ENCODE data around the gene P2RX6. TPM values are rescaled to one million over a fixed set of nuclear protein-coding genes. Genes with fewer than 3 reads are reported as not detected.

Gene P2RX6
- under 1 TPM in 1 of 2 donors, not detected in 1; 0.81 TPM for total RNA-seq

- Histone ChIP-seq H3K27me3 (replicated peaks; ENCODE audit: insufficient read depth) (no peaks in the 10 kb centered on the region), H3K9me3 (no peaks in the 10 kb centered on the region), H3K4me3 (peak within 1 kb of the TSS; percentile 72), H3K36me3 (no peaks in the 10 kb centered on the region), H3K27ac (peak within 1 kb of the TSS in 1 of 2 donors; percentile 55), H3K4me1 (ENCODE audit: control insufficient read depth in 1 of 2, low read depth in 2 of 2) (peaks cover 15 to 26% of the 10 kb centered on the region in 2 donors)
- TF ChIP-seq CTCF (IDR thresholded peaks at IDR 0.05), result no peak
- DNase-seq (ENCODE audit: low spot score), result no peak
- ATAC-seq (ENCODE audit: insufficient number of reproducible peaks, low FRiP score, low read depth), result no peak
These were observed at the start of gene P2RX6 for GRCh38 chr22:21014726-21015465. Gene P2RX6 (plus strand): TSS chr22:21015165. CDS start chr22:21015175, 10 bp downstream.

- Histone ChIP-seq H3K4me3 (no peak overlapping the region), H3K27me3 (replicated peaks; ENCODE audit: insufficient read depth) (no peaks in the 10 kb centered on the region), H3K27ac (no peak overlapping the region), H3K4me1 (ENCODE audit: control insufficient read depth in 1 of 2, low read depth in 2 of 2) (peaks cover 3 to 10% of the 10 kb centered on the region in 2 donors), H3K9me3 (no peaks in the 10 kb centered on the region), H3K36me3 (no peaks in the 10 kb centered on the region)
- DNase-seq (ENCODE audit: low spot score), result no peak
- no peak for TF ChIP-seq CTCF (IDR thresholded peaks at IDR 0.05)
- no peak for ATAC-seq (ENCODE audit: insufficient number of reproducible peaks, low FRiP score, low read depth)
These were observed 48.8 kb upstream of the P2RX6 start for GRCh38 chr22:20965888-20966855.

- no peaks in the 10 kb centered on the region for H3K27me3 ChIP-seq (replicated peaks; ENCODE audit: insufficient read depth)
- ATAC-seq (ENCODE audit: insufficient number of reproducible peaks, low FRiP score, low read depth) (no peak), DNase-seq (ENCODE audit: low spot score) (no peak)
- H3K36me3 ChIP-seq, result no peaks in the 10 kb centered on the region
- no peaks in the 10 kb centered on the region for H3K9me3 ChIP-seq
- no peak within 1 kb of the TSS for H3K4me3 ChIP-seq
- H3K4me1 ChIP-seq (ENCODE audit: control insufficient read depth in 1 of 2, low read depth in 2 of 2), result peaks cover 3 to 10% of the 10 kb centered on the region in 2 donors
- H3K27ac ChIP-seq, result no peak within 1 kb of the TSS
- TF ChIP-seq CTCF (IDR thresholded peaks at IDR 0.05), result no peak
These were observed 47.9 kb upstream of the P2RX6 start, which contains the start of gene AIFM3 for GRCh38 chr22:20966883-20967696. Gene AIFM3 (plus strand): TSS chr22:20967255. CDS start chr22:20967945, 690 bp downstream.

GRCh38 chr22:20967697-20968211 is 47.2 kb upstream of the P2RX6 start:
- H3K4me1 ChIP-seq (ENCODE audit: control insufficient read depth in 1 of 2, low read depth in 2 of 2), result peaks cover 3 to 10% of the 10 kb centered on the region in 2 donors
- H3K27me3 ChIP-seq (replicated peaks; ENCODE audit: insufficient read depth), result no peaks in the 10 kb centered on the region
- no peak overlapping the region for H3K27ac ChIP-seq
- no peaks in the 10 kb centered on the region for H3K36me3 ChIP-seq
- no peaks in the 10 kb centered on the region for H3K9me3 ChIP-seq
- DNase-seq (ENCODE audit: low spot score) (no peak), ATAC-seq (ENCODE audit: insufficient number of reproducible peaks, low FRiP score, low read depth) (no peak)
- no peak overlapping the region for H3K4me3 ChIP-seq
- TF ChIP-seq CTCF (IDR thresholded peaks at IDR 0.05), result no peak

Measured in thoracic aorta (tissue), 2 donors.